LNCAP (cell line): ENCODE results near the gene NTRK2.

ENCODE experiments used
- TF ChIP-seq, protein P1 (sequence below): fragments of 450-650 bp; IDR thresholded peaks from 2 replicates; pipeline ENCODE4 v1.5.1; 2017; ENCODE audit warnings: mild to moderate bottlenecking

The NTRK2 gene

GRCh38 chr9:84702471-84702870 lies 32.9 kb downstream of the NTRK2 start:
- TF ChIP-seq, protein P1, sequence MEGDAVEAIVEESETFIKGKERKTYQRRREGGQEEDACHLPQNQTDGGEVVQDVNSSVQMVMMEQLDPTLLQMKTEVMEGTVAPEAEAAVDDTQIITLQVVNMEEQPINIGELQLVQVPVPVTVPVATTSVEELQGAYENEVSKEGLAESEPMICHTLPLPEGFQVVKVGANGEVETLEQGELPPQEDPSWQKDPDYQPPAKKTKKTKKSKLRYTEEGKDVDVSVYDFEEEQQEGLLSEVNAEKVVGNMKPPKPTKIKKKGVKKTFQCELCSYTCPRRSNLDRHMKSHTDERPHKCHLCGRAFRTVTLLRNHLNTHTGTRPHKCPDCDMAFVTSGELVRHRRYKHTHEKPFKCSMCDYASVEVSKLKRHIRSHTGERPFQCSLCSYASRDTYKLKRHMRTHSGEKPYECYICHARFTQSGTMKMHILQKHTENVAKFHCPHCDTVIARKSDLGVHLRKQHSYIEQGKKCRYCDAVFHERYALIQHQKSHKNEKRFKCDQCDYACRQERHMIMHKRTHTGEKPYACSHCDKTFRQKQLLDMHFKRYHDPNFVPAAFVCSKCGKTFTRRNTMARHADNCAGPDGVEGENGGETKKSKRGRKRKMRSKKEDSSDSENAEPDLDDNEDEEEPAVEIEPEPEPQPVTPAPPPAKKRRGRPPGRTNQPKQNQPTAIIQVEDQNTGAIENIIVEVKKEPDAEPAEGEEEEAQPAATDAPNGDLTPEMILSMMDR = no peak

GRCh38 chr9:84703793-84704192 lies 34.3 kb downstream of the NTRK2 start:
- TF ChIP-seq, protein P1 = no peak

DNA sequence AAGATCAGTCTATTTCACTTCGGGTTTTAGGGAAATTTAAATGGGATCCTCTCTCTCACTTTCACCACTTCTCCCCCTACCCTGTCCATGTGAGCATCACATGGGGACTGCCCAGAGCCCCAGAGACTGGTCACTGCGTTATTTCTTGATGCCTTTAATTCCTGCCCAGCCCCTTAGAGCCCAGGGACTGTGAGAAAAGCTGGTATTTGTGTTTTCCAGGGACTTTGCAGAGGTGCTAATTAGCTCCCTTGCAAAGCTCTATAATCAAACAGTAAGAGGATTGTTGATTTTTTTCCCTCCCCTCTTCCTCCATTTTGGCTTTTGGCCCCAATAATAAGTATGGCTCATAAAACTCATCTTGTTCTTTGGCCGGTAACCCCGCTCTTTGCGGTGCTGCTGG lies 35.6 kb downstream of the NTRK2 start:
- TF ChIP-seq, protein P1 = no peak

- TF ChIP-seq, protein P1 = no peak
These were observed 38.9 kb downstream of the NTRK2 start for GRCh38 chr9:84708400-84708799.

DNA sequence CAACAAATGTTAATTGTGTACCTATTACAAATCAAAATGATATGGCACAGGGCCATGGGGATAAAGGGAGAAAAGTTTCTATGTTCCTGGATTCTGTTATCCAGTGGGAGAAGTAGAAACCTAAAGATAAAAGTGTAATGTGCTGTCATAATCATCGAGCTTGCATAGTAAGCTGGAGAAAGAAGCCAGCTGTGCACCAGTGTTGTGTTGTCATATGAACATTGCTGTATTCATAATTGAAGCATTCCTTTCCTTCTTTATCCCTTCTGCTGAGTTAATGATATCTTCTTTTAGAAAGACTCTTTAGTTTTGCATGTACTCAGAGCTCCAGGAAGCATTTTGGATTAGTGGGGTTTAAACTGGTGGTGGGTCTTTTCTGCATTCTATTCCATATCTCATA lies 39.5 kb downstream of the NTRK2 start:
- TF ChIP-seq, protein P1 = no peak

- TF ChIP-seq, protein P1 = no peak
These were observed 41.3 kb downstream of the NTRK2 start for GRCh38 chr9:84710701-84711397.

- TF ChIP-seq, protein P1 = no peak
These were observed 41.9 kb downstream of the NTRK2 start for GRCh38 chr9:84711398-84711777.

GRCh38 chr9:84711936-84712335 lies 42.4 kb downstream of the NTRK2 start:
- TF ChIP-seq, protein P1 = no peak
